GM23248 (cell line): ENCODE measurements around the gene EIF2B1. TPM values are rescaled to one million over a fixed set of nuclear protein-coding genes. Genes with fewer than 3 reads are reported as not detected.

Source experiments
- DNase-seq: peaks from one replicate; pipeline ENCODE4 v3.0.0-alpha.2; 2015
- H2AFZ ChIP-seq: fragments of 200-600 bp; sonication (generic); 2 replicates; pipeline ENCODE4 v1.6.1; 2016; ENCODE audit warnings: antibody characterized with exemption
- H3F3A ChIP-seq: fragments of 200-600 bp; sonication (generic); 2 replicates; pipeline ENCODE4 v1.6.1; 2016; ENCODE audit warnings: mild to moderate bottlenecking, antibody characterized with exemption, mixed run types; ENCODE audit not compliant: insufficient read depth
- H3K27ac ChIP-seq: fragments of 200-600 bp; sonication (generic); 2 replicates; pipeline ENCODE4 v1.5.1; 2016; ENCODE audit warnings: mild to moderate bottlenecking
- H3K27me3 ChIP-seq: fragments of 200-600 bp; sonication (generic); replicated peaks from 2 replicates; pipeline ENCODE4 v1.6.1; 2016; ENCODE audit warnings: mild to moderate bottlenecking; ENCODE audit not compliant: insufficient read depth
- H3K36me3 ChIP-seq: fragments of 200-600 bp; sonication (generic); 2 replicates; pipeline ENCODE4 v1.6.1; 2016; ENCODE audit warnings: low read depth, mild to moderate bottlenecking
- H3K4me1 ChIP-seq: fragments of 200-600 bp; sonication (generic); 2 replicates; pipeline ENCODE4 v1.6.1; 2016; ENCODE audit warnings: mild to moderate bottlenecking; ENCODE audit not compliant: insufficient read depth
- H3K4me2 ChIP-seq: fragments of 200-600 bp; sonication (generic); one replicate; pipeline ENCODE4 v1.6.1; 2016; ENCODE audit warnings: mild to moderate bottlenecking; ENCODE audit not compliant: unreplicated experiment
- H3K4me3 ChIP-seq: fragments of 200-600 bp; sonication (generic); 2 replicates; pipeline ENCODE4 v1.5.1; 2016; ENCODE audit warnings: mild to moderate bottlenecking
- H3K79me2 ChIP-seq: fragments of 200-600 bp; sonication (generic); 2 replicates; pipeline ENCODE4 v1.6.1; 2016; ENCODE audit warnings: mild to moderate bottlenecking; ENCODE audit not compliant: insufficient read depth
- H3K9ac ChIP-seq: fragments of 200-600 bp; sonication (generic); 2 replicates; pipeline ENCODE4 v1.6.1; 2016; ENCODE audit warnings: mild to moderate bottlenecking
- H3K9me2 ChIP-seq: fragments of 200-600 bp; sonication (generic); 2 replicates; pipeline ENCODE4 v1.6.1; 2016; ENCODE audit warnings: mixed run types, mild to moderate bottlenecking, moderate library complexity; ENCODE audit not compliant: insufficient read depth
- H3K9me3 ChIP-seq: fragments of 200-600 bp; sonication (generic); one replicate; pipeline ENCODE4 v1.6.1; 2017; ENCODE audit warnings: low read depth
- H4K20me1 ChIP-seq: fragments of 200-600 bp; sonication (generic); 2 replicates; pipeline ENCODE4 v1.6.0; 2016; ENCODE audit not compliant: insufficient read depth
- EZH2 ChIP-seq: fragments of 200-600 bp; sonication (generic); IDR thresholded peaks from 2 replicates; pipeline ENCODE4 v1.6.1; 2018; ENCODE audit warnings: antibody characterized with exemption, mild to moderate bottlenecking; ENCODE audit not compliant: insufficient read depth, poor library complexity, severe bottlenecking
- EZH2phosphoT487 ChIP-seq: fragments of 200-600 bp; sonication (generic); IDR thresholded peaks from 2 replicates; pipeline ENCODE4 v1.6.1; 2018; ENCODE audit warnings: antibody characterized with exemption, moderate library complexity, mild to moderate bottlenecking, low read depth; ENCODE audit not compliant: insufficient read depth
- WGBS, 2 experiments: methylation state at CpG; one replicate each; pipeline ENCODE4 v1.1.6; 2015 to 2017; ENCODE audit warnings: low lambda C conversion rate in 2 of 2, low coverage in 1 of 2; ENCODE audit errors: missing lambda C conversion rate in 2 of 2; 5-methylcytosine and 5-hydroxymethylcytosine counted together
- in situ Hi-C: fragments of 300-500 bp; cut with MboI; formaldehyde crosslinking; loops from 2 replicates; pipeline ENCODE4 v1.15.0; 2020
- polyA plus RNA-seq: library from polyadenylated mRNA; unstranded; fragments of >200 nt; fragmentation: Nextera tagmentation; extraction: Ambion mirVana; gene quantifications from 2 replicates; pipeline ENCODE4 v1.2.1, GENCODE V29; 2016
- total RNA-seq: library from RNA; depleted of rRNA; stranded (reverse); fragments of >200 nt; shearing (Covaris generic); gene quantifications from 2 replicates; pipeline ENCODE4 v1.2.3, GENCODE V29; 2014

EIF2B1 gene
- total and polyA plus RNA-seq, 2 experiments from 2014 or later = 63.5 to 88.0 TPM

- Histone ChIP-seq H3K4me1 (peaks cover 9% of the 10 kb centered on the region), H3K4me2 (no peak overlapping the region), H3K79me2 (peaks cover 11% of the 10 kb centered on the region; the same call in 1 of the 2 replicates), H3K4me3 (no peak overlapping the region), H3K9me2 (no peaks in the 10 kb centered on the region), H3K27ac (no peak overlapping the region), H2AFZ (no peak overlapping the region), H3K27me3 (no peaks in the 10 kb centered on the region), H4K20me1 (no peaks in the 10 kb centered on the region), H3F3A (peaks cover 49% of the 10 kb centered on the region), H3K36me3 (peaks cover 50% of the 10 kb centered on the region), H3K9ac (no peak overlapping the region), H3K9me3 (no peaks in the 10 kb centered on the region)
- no peak for TF ChIP-seq EZH2
- no peak for TF ChIP-seq EZH2phosphoT487
- in situ Hi-C loops = no loop called here
- no peak for DNase-seq
- 89 to 94% methylated on average over 13 of the region's 13 CpGs for WGBS, 2 experiments
These were observed 15.9 kb downstream of the EIF2B1 start for GRCh38 chr12:123617580-123617979.

GRCh38 chr12:123617144-123617543 is 16.3 kb downstream of the EIF2B1 start:
- 98% methylated on average over 3 of the region's 3 CpGs for WGBS, 2 experiments
- no peak overlapping the region for H3K4me3 ChIP-seq

GRCh38 chr12:123614531-123614930 is 19.0 kb downstream of the EIF2B1 start:
- Histone ChIP-seq H3K9ac (peak overlapping the region; percentile 48), H3K79me2 (peaks cover 22% of the 10 kb centered on the region; the same call in 1 of the 2 replicates), H3K9me2 (no peaks in the 10 kb centered on the region), H3K27me3 (no peaks in the 10 kb centered on the region), H3K4me1 (peaks cover 9% of the 10 kb centered on the region), H4K20me1 (no peaks in the 10 kb centered on the region), H3F3A (peaks cover 28% of the 10 kb centered on the region), H3K9me3 (no peaks in the 10 kb centered on the region), H3K27ac (peak overlapping the region; percentile 69), H2AFZ (no peak overlapping the region), H3K4me2 (no peak overlapping the region), H3K4me3 (no peak overlapping the region), H3K36me3 (peaks cover 47% of the 10 kb centered on the region)
- 28% methylated on average over 4 of the region's 4 CpGs for WGBS, 2 experiments
- in situ Hi-C loops = no loop called here
- TF ChIP-seq EZH2phosphoT487 = no peak
- no peak for TF ChIP-seq EZH2
- peak; percentile 86 for DNase-seq

More at GRCh38 chr12:123617144-123617543, 16.3 kb downstream of the EIF2B1 start:
- Histone ChIP-seq H3K9me2 (no peaks in the 10 kb centered on the region), H3K4me1 (peaks cover 9% of the 10 kb centered on the region), H3K79me2 (peaks cover 12% of the 10 kb centered on the region; the same call in 1 of the 2 replicates), H2AFZ (no peak overlapping the region), H3K27me3 (no peaks in the 10 kb centered on the region), H4K20me1 (no peaks in the 10 kb centered on the region), H3K9me3 (no peaks in the 10 kb centered on the region), H3K27ac (no peak overlapping the region), H3K4me2 (no peak overlapping the region), H3K36me3 (peaks cover 50% of the 10 kb centered on the region), H3K9ac (no peak overlapping the region), H3F3A (peaks cover 47% of the 10 kb centered on the region)
- no peak for DNase-seq
- in situ Hi-C loops = no loop called here
- TF ChIP-seq EZH2phosphoT487 = no peak
- no peak for TF ChIP-seq EZH2

- H2AFZ ChIP-seq = no peak overlapping the region
- H3K79me2 ChIP-seq = peaks cover 26% of the 10 kb centered on the region; the same call in 1 of the 2 replicates
- no peak overlapping the region for H3K4me2 ChIP-seq
- H3K36me3 ChIP-seq = peaks cover 49% of the 10 kb centered on the region
- in situ Hi-C loops = no loop called here
- WGBS, 2 experiments = 76% methylated on average over 2 of the region's 2 CpGs
- H3F3A ChIP-seq = peaks cover 25% of the 10 kb centered on the region
- H3K9ac ChIP-seq = peak overlapping the region; percentile 48; the same call in 1 of the 2 replicates
- H4K20me1 ChIP-seq = no peaks in the 10 kb centered on the region
- no peak for DNase-seq
- peaks cover 9% of the 10 kb centered on the region for H3K4me1 ChIP-seq
- no peaks in the 10 kb centered on the region for H3K9me2 ChIP-seq
- peak overlapping the region; percentile 69 for H3K27ac ChIP-seq
- TF ChIP-seq EZH2 (no peak), EZH2phosphoT487 (no peak)
- H3K9me3 ChIP-seq = no peaks in the 10 kb centered on the region
- H3K4me3 ChIP-seq = no peak overlapping the region
- no peaks in the 10 kb centered on the region for H3K27me3 ChIP-seq
These were observed 19.4 kb downstream of the EIF2B1 start for GRCh38 chr12:123614110-123614509.
